OCI-LY7 (cell line): ENCODE data around the gene PTDSS2. TPM values are rescaled to one million over a fixed set of nuclear protein-coding genes. Genes with fewer than 3 reads are reported as not detected.

Source experiments
- BruUV-seq: library from RNA; stranded (reverse); fragments of 400-500 nt; replicated peaks from 2 replicates; lab custom pipeline; 2021; lab: Mats Ljungman, UMichigan
- CTCF ChIA-PET: fragments of 300-600 bp; sonication (Branson Sonifier 250); formaldehyde crosslinking; loops from one replicate; lab custom pipeline; 2022; ENCODE audit warnings: antibody characterized with exemption; ENCODE audit not compliant: unreplicated experiment; lab: Charles Lee
- POLR2A ChIA-PET: fragments of 300-600 bp; sonication (Branson Sonifier 250); formaldehyde crosslinking; loops from one replicate; lab custom pipeline; 2022; ENCODE audit warnings: antibody characterized with exemption; lab: Charles Lee
- DNase-seq: peaks from one replicate; pipeline ENCODE4 v3.0.0-alpha.2; 2015; ENCODE audit warnings: low spot score
- H2AFZ ChIP-seq: fragments of 200-600 bp; sonication (generic), shearing (Covaris generic); 2 replicates; pipeline ENCODE4 v1.6.1; 2014; ENCODE audit warnings: mild to moderate bottlenecking, antibody characterized with exemption, low read length, moderate library complexity
- H3K27ac ChIP-seq: fragments of 200-600 bp; sonication (generic); 2 replicates; pipeline ENCODE4 v1.5.1; 2014; ENCODE audit warnings: mixed run types, low read depth, mild to moderate bottlenecking, moderate library complexity, low read length, inconsistent platforms; ENCODE audit not compliant: poor library complexity, severe bottlenecking
- H3K36me3 ChIP-seq: fragments of 200-600 bp; sonication (generic); 2 replicates; pipeline ENCODE4 v1.6.1; 2014; ENCODE audit warnings: mild to moderate bottlenecking, antibody characterized with exemption, low read length, moderate library complexity, mixed read lengths; ENCODE audit not compliant: insufficient read depth
- H3K4me1 ChIP-seq: fragments of 200-600 bp; sonication (generic); 2 replicates; pipeline ENCODE4 v1.5.1; 2014; ENCODE audit warnings: mild to moderate bottlenecking, low read length; ENCODE audit not compliant: insufficient read depth, poor library complexity, severe bottlenecking
- H3K4me2 ChIP-seq: fragments of 200-600 bp; sonication (generic); 2 replicates; pipeline ENCODE4 v1.6.1; 2014; ENCODE audit warnings: mild to moderate bottlenecking, low read length
- H3K4me3 ChIP-seq: fragments of 200-600 bp; sonication (generic); 2 replicates; pipeline ENCODE4 v1.5.1; 2014; ENCODE audit warnings: mild to moderate bottlenecking, low read depth, low read length; ENCODE audit not compliant: poor library complexity, severe bottlenecking
- H3K79me2 ChIP-seq: fragments of 200-600 bp; sonication (generic); 2 replicates; pipeline ENCODE4 v1.6.1; 2016; ENCODE audit warnings: low read depth, mild to moderate bottlenecking, low read length, moderate library complexity, mixed read lengths; ENCODE audit not compliant: insufficient read depth
- H3K9me2 ChIP-seq: fragments of 200-600 bp; sonication (generic); 2 replicates; pipeline ENCODE4 v1.6.1; 2016; ENCODE audit warnings: mild to moderate bottlenecking, low read length, mixed read lengths; ENCODE audit not compliant: insufficient read depth
- H3K9me3 ChIP-seq: fragments of 200-600 bp; sonication (generic); 2 replicates; pipeline ENCODE4 v1.6.1; 2014; ENCODE audit warnings: mild to moderate bottlenecking, mixed run types, low read length, mixed read lengths
- H4K20me1 ChIP-seq: fragments of 200-600 bp; sonication (generic); 2 replicates; pipeline ENCODE4 v1.6.1; 2014; ENCODE audit warnings: mild to moderate bottlenecking, antibody characterized with exemption, low read length, moderate library complexity, mixed read lengths; ENCODE audit not compliant: insufficient read depth
- EZH2phosphoT487 ChIP-seq: fragments of 200-600 bp; sonication (generic); IDR thresholded peaks from 2 replicates; pipeline ENCODE4 v1.6.1; 2018; ENCODE audit warnings: low read depth, borderline replicate concordance, mild to moderate bottlenecking, mixed run types, antibody characterized with exemption, low read length, moderate library complexity, mixed read lengths
- intact Hi-C: fragments of 100-400 bp; cut with micrococcal nuclease; formaldehyde crosslinking; loops from one replicate; pipeline ENCODE4 v1.10.0; 2022; ENCODE audit not compliant: unreplicated experiment
- total RNA-seq, 2 experiments: library from RNA; depleted of rRNA in 1 of 2; stranded (reverse); fragments of >200 nt in 1 of 2; shearing (Covaris generic) in 1 of 2; gene quantifications; 2 replicates each; pipeline ENCODE4 v1.2.3, GENCODE V29; 2014 to 2022
- TF ChIP-seq, protein P1 (sequence below): fragments of 200-600 bp; sonication (generic); conservative IDR thresholded peaks from 2 replicates; pipeline ENCODE4 v1.5.1; 2014; ENCODE audit warnings: mild to moderate bottlenecking, antibody characterized with exemption, low read length, moderate library complexity, mixed read lengths

PTDSS2 gene
- total RNA-seq, 2 experiments from 2014 or later, result 27.8 to 32.7 TPM

DNA sequence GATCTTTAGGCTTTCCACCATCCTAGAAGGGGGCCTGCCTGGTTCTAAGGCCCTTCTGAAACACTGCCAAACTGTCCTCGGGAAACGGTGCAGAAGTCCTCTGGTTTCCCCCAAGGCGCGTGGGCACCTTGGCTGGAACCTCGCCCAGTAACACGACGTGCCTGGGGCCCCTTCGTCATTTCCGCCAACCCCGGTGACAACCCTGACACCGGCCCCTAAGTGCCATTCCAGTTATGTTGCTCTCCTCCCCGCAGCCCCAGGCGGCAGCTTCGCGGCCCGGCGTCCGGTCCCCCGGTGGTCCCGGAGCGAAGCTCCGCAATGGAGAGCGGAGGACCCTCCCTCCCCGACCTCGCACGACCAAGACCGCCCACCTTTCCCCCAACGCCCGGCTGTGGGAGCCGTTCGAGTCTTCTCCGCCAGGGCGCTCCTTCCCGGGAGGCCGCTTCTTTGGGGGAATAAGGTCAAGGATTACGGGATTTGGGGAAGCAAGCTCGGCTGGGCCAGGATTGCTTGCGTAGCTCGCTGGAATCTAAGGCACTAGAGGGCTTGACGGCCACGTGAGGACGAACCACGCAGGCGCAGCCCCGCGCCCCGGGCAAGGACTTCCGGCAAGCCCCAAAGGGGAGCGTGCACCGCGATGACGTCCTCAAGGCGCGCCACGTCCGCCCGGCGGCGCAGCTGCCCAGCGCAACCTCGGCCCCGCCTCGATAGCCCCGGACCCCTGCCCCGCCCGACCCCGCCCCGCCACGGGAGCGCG lies 56.3 kb downstream of the PTDSS2 start:
- TF ChIP-seq, protein P1, sequence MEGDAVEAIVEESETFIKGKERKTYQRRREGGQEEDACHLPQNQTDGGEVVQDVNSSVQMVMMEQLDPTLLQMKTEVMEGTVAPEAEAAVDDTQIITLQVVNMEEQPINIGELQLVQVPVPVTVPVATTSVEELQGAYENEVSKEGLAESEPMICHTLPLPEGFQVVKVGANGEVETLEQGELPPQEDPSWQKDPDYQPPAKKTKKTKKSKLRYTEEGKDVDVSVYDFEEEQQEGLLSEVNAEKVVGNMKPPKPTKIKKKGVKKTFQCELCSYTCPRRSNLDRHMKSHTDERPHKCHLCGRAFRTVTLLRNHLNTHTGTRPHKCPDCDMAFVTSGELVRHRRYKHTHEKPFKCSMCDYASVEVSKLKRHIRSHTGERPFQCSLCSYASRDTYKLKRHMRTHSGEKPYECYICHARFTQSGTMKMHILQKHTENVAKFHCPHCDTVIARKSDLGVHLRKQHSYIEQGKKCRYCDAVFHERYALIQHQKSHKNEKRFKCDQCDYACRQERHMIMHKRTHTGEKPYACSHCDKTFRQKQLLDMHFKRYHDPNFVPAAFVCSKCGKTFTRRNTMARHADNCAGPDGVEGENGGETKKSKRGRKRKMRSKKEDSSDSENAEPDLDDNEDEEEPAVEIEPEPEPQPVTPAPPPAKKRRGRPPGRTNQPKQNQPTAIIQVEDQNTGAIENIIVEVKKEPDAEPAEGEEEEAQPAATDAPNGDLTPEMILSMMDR, result no peak
- peaks cover 16% of the 10 kb centered on the region; the same call in 1 of the 2 replicates for H3K36me3 ChIP-seq
- no peaks in the 10 kb centered on the region for H3K9me3 ChIP-seq
- H3K4me1 ChIP-seq, result peaks cover 32% of the 10 kb centered on the region
- ChIA-PET CTCF (no interaction called here), POLR2A (interaction anchor here (0.7 kb wide), 1 partner anchor 29 kb away, joined by 6 read pairs; no protein-coding TSS in a partner anchor)
- no peaks in the 10 kb centered on the region for H4K20me1 ChIP-seq
- peak overlapping the region; percentile 95 for H3K4me3 ChIP-seq
- peak overlapping the region; percentile 85 for H3K27ac ChIP-seq
- H2AFZ ChIP-seq, result peak overlapping the region; percentile 80
- H3K4me2 ChIP-seq, result peak overlapping the region; percentile 91
- no peaks in the 10 kb centered on the region for H3K9me2 ChIP-seq
- peak; percentile 98 for DNase-seq
- no TSS peak for BruUV-seq
- peaks cover 23% of the 10 kb centered on the region for H3K79me2 ChIP-seq
- intact Hi-C loops, result loop anchor here (1.0 to 5.0 kb wide), 6 partner anchors 12 to 406 kb away; partner anchors contain the start of genes BET1L, CHID1, LRRC56 and PTDSS2

- peak within 1 kb of the TSS; percentile 85 for H3K27ac ChIP-seq
- TF ChIP-seq, protein P1, result no peak
- TF ChIP-seq EZH2phosphoT487, result no peak
- ChIA-PET CTCF (no interaction called here), POLR2A (interaction anchor here (0.7 kb wide), 1 partner anchor 29 kb away, joined by 6 read pairs; no protein-coding TSS in a partner anchor)
- no peaks in the 10 kb centered on the region for H4K20me1 ChIP-seq
- H3K79me2 ChIP-seq, result peaks cover 23% of the 10 kb centered on the region
- DNase-seq, result peak; percentile 96
- no peaks in the 10 kb centered on the region for H3K9me2 ChIP-seq
- H2AFZ ChIP-seq, result peak within 1 kb of the TSS; percentile 80
- peaks cover 9% of the 10 kb centered on the region; the same call in 1 of the 2 replicates for H3K36me3 ChIP-seq
- H3K4me1 ChIP-seq, result peaks cover 32% of the 10 kb centered on the region
- intact Hi-C loops, result loop anchor here (1.0 to 5.0 kb wide), 6 partner anchors 11 to 405 kb away; partner anchors contain the start of genes BET1L, CHID1, LRRC56 and PTDSS2
- no TSS peak for BruUV-seq
- peak within 1 kb of the TSS; percentile 95 for H3K4me3 ChIP-seq
- H3K4me2 ChIP-seq, result peak within 1 kb of the TSS; percentile 91
- no peaks in the 10 kb centered on the region for H3K9me3 ChIP-seq
Measured at GRCh38 chr11:506995-507726, 57.1 kb downstream of the PTDSS2 start, which contains the start of gene RNH1. Gene RNH1 (minus strand): TSS chr11:507242. CDS start chr11:502162, 5,080 bp downstream.
